Measurements from ENCODE around the gene APOL6. TPM values are rescaled to one million over a fixed set of nuclear protein-coding genes. Genes with fewer than 3 reads are reported as not detected.
A peak's percentile ranks its signal among the peaks of the same experiment; 100 is the strongest.

APOL6 gene
- total and polyA plus RNA-seq, 9 of the 15 experiments (the other 6 are each of a cell fraction or from before 2014, with no cell fraction given): 0.29 to 1.2 (median 0.70) TPM

DNA sequence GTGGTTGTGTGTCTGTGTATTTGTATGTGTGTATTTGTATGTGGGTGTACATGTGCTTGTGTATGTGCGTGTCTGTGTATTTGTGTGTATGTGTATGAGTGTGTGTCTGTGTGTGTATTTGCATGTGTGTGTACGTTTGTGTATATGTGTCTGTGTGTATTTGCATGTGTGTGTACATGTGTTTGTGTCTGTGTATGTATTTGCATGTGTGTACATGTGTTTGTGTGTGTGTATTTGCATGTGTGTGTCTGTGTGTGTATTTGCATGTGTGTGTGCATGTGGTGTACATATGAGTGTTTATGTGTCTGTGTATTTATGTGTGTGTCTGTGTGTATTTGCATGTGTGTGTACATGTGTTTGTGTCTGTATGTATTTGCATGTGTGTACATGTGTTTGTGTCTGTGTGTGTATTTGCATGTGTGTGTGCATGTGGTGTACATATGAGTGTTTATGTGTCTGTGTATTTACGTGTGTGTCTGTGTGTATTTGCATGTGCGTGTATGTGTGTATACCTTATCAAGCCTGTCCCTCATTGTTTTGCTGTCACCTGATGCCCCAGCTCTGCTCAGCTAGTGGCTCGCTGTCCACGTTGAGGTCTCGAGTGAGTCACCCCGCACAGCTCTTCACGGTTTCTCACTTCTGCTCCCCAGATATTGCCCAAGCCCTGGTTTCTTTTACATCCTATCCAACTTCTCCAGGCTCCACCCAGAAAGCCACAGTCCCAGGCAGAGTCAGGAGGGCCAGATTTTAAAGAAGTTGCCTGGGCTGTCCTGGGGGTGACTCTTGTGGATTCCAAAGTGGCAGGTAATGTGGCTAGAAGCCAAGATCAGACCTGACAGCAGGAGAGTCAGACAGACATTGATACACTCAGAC is 46.3 kb upstream of the APOL6 start:
- Histone ChIP-seq H3K4me3 (no peak overlapping the region), H3K9ac (ENCODE audit: insufficient read depth in 1 of 2, low read depth in 2 of 2, low read length in 2 of 2) (no peak overlapping the region), H3K4me2 (ENCODE audit: insufficient read depth, low read length) (no peak overlapping the region), H3K36me3 (ENCODE audit: control insufficient read depth, insufficient read depth, low read length) (no peaks in the 10 kb centered on the region), H3K4me1 (replicated peaks in 1 of 2; ENCODE audit: control insufficient read depth in 2 of 2, insufficient read depth in 2 of 2, low read length in 2 of 2) (peaks cover 0 to 4% of the 10 kb centered on the region in 2 experiments; a peak in 2 of 5 replicates), H3K9me3 (replicated peaks; ENCODE audit: control insufficient read depth, insufficient read depth, low read depth, low read length) (0 out of 2 replicates have a peak, but pooled peaks cover 1% of the 10 kb centered on the region), H3K27me3 (ENCODE audit: control insufficient read depth in 2 of 2, insufficient read depth in 2 of 2, low read length in 2 of 2) (peaks cover 3 to 26% of the 10 kb centered on the region in 2 experiments; a peak in 4 of 5 replicates), H3K9me1 (ENCODE audit: control insufficient read depth, insufficient read depth, low read length) (no peaks in the 10 kb centered on the region), H3K79me2 (ENCODE audit: control insufficient read depth, insufficient read depth, low read length) (no peaks in the 10 kb centered on the region), H2AFZ (ENCODE audit: low read depth, low read length) (no peak overlapping the region), H3K27ac (ENCODE audit: extremely low read depth, low read depth, low read length) (no peak overlapping the region), H4K20me1 (replicated peaks; ENCODE audit: control insufficient read depth, insufficient read depth, low read length) (no peaks in the 10 kb centered on the region)
- ChIA-PET POLR2A (no interaction called here), CTCF (ENCODE audit: low intra/inter-chr PET ratio) (no interaction called here)
- WGBS (ENCODE audit: insufficient coverage, low coverage, missing lambda C conversion rate): 18% methylated on average over 6 of the region's 9 CpGs
- no peak for ATAC-seq
- TF ChIP-seq ZNF146 (CRISPR knock-in tag; IDR thresholded peaks at IDR 0.05; ENCODE audit: unreplicated experiment) (no peak), CEBPG (CRISPR knock-in tag; IDR thresholded peaks at IDR 0.05) (no peak), CEBPG (tag; conservative IDR thresholded peaks at IDR 0.05 in 1 of 2, IDR thresholded peaks at IDR 0.05 in 1 of 2) (peak; percentile 40 to 47; a peak in 1 of 4 replicates), FOSL1 (tag; conservative IDR thresholded peaks at IDR 0.05) (peak; percentile 66), XRCC4 (IDR thresholded peaks at IDR 0.05; ENCODE audit: extremely low read depth, insufficient read depth, insufficient read length) (no peak), USF1 (CRISPR knock-in tag; IDR thresholded peaks at IDR 0.05) (peak; percentile 30; the same call in 1 of the 2 replicates), SP1 (CRISPR knock-in tag; IDR thresholded peaks at IDR 0.05) (no peak), ZNF766 (CRISPR knock-in tag; conservative IDR thresholded peaks at IDR 0.05) (0 out of 2 replicates have a peak, but pooled peaks have one; percentile 35), DNMT1 (IDR thresholded peaks at IDR 0.05) (no peak), ZNF274 (IDR thresholded peaks at IDR 0.05; ENCODE audit: borderline replicate concordance, low read depth, low read length) (no peak), ZNF717 (CRISPR knock-in tag; IDR thresholded peaks at IDR 0.05) (no peak), MBD1 (CRISPR knock-in tag; IDR thresholded peaks at IDR 0.05) (no peak)
- DNase-seq (ENCODE audit: extremely low read depth in 1 of 4, low spot score in 3 of 4): no peak
- no peak for FAIRE-seq
- intact Hi-C loops (cut with micrococcal nuclease) (no loop called here), in situ Hi-C loops (cut with MboI) (no loop called here)
- BruUV-seq (replicated peaks): no TSS peak
